Activated CD4-positive, alpha-beta T cell treated with anti-CD3 and anti-CD28 coated beads for 36 hours (primary cell): ENCODE measurements around the gene RTP5. TPM values are rescaled to one million over a fixed set of nuclear protein-coding genes. Genes with fewer than 3 reads are reported as not detected.
A peak's percentile ranks its signal among the peaks of the same experiment; 100 is the strongest.

ENCODE experiments used
- ATAC-seq: fragments of 200-7000 bp; cut with Tn5 transposase; one replicate; pipeline ENCODE4 v1.10.0; 2021; ENCODE audit warnings: mild to moderate bottlenecking, moderate library complexity
- CTCF ChIA-PET: fragments of 350-600 bp; sonication (Branson Sonifier 250); formaldehyde crosslinking; loops from one replicate; lab custom pipeline; 2021; ENCODE audit warnings: antibody characterized with exemption; lab: Charles Lee
- POLR2A ChIA-PET: fragments of 350-600 bp; sonication (Branson Sonifier 250); formaldehyde crosslinking; loops from one replicate; lab custom pipeline; 2021; ENCODE audit warnings: antibody characterized with exemption, inconsistent platforms; lab: Charles Lee
- DNase-seq: peaks from one replicate; pipeline ENCODE4 v3.0.0-alpha.2; 2020
- H3K27ac Mint-ChIP-seq: one replicate; pipeline ENCODE4 v1.8.0; 2021; ENCODE audit warnings: mixed read lengths
- H3K27me3 Mint-ChIP-seq: one replicate; pipeline ENCODE4 v1.8.0; 2021; ENCODE audit warnings: mixed read lengths
- H3K36me3 Mint-ChIP-seq: one replicate; pipeline ENCODE4 v1.8.0; 2021; ENCODE audit warnings: low read depth, mixed read lengths
- H3K4me1 Mint-ChIP-seq: one replicate; pipeline ENCODE4 v1.8.0; 2021; ENCODE audit warnings: mixed read lengths
- H3K4me3 Mint-ChIP-seq: one replicate; pipeline ENCODE4 v1.8.0; 2021; ENCODE audit warnings: mild to moderate bottlenecking, moderate library complexity, mixed read lengths
- H3K9me3 Mint-ChIP-seq: one replicate; pipeline ENCODE4 v1.8.0; 2021; ENCODE audit warnings: low read depth, mixed read lengths
- intact Hi-C, 2 experiments: fragments of 100-400 bp; cut with DNase I in 1 of 2; cut with micrococcal nuclease in 1 of 2; formaldehyde crosslinking; loops; one replicate each; pipeline versions ENCODE4 v1.14.2 to v1.15.1; 2022 to 2024; cut with DNase I, micrococcal nuclease
- total RNA-seq, 2 experiments: library from RNA; stranded (reverse); gene quantifications; one replicate each; pipeline ENCODE4 v1.2.3, GENCODE V29; 2021

The RTP5 gene
- total RNA-seq, 2 experiments from 2014 or later, result 0.07 TPM; not detected in 1

DNA sequence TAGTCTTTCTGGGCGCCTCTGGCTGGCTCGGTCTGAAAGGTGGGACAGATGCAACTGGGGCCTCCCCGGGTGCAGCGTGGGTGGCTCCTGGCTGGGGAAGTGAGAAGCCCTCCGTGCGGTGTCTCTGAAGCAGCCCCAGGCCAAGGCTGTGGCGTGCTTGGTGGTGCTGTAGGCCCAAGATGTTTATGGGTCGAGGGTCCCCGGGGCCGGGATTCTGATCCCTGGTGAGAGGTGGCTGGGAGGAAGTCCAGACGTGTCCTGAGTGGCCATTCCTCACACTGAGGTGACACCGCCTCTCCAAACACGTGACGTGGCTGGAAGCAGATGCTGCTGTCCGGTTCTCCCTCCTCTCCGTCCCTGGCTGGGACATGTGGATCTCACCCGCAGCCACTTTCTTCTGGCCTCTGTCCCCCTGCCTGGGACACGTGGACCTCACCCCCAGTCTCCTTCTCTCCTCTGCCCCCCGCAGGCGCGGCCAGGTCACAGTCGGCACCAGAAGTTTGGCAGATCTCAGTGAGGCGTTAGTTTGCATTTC, 12.6 kb downstream of the RTP5 start:
- Mint-ChIP-seq H3K36me3 (peaks cover 21% of the 10 kb centered on the region), H3K4me1 (peaks cover 37% of the 10 kb centered on the region), H3K27ac (peak overlapping the region; percentile 80), H3K27me3 (no peaks in the 10 kb centered on the region), H3K4me3 (peak overlapping the region; percentile 82), H3K9me3 (no peaks in the 10 kb centered on the region)
- intact Hi-C loops, result loop anchor here (5.0 to 10.0 kb wide), 3 partner anchors 525 to 1317 kb away; partner anchors contain the start of genes DUSP28 (in 1 of the 2), FARP2 (in 1 of the 2) and RNPEPL1 (in 1 of the 2)
- DNase-seq, result peak; percentile 86
- POLR2A ChIA-PET, result no interaction called here
- CTCF ChIA-PET, result no interaction called here
- ATAC-seq, result peak; percentile 43

DNA sequence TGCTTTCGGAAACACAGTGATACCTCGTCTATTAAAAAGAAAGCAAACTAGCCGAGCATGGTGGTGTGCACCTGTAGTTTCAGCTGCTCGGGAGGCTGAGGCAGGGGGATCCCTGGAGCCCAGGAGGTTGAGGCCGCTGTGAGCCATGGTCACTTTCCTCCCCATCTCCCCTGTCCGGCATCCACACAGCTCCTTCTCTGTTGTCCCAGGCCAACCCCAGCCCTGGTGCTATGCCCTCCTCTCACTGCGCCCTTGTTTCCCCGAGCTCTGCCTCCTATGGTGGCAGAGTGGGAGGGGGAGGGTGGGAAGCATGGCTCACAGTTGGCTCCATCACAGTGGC, 15.4 kb downstream of the RTP5 start:
- ChIA-PET POLR2A (interaction anchor here (0.6 kb wide), 1 partner anchor 177 kb away, joined by 3 read pairs; no protein-coding TSS in a partner anchor), CTCF (no interaction called here)
- Mint-ChIP-seq H3K27ac (no peak overlapping the region), H3K27me3 (no peaks in the 10 kb centered on the region), H3K4me3 (no peak overlapping the region), H3K9me3 (no peaks in the 10 kb centered on the region), H3K4me1 (peaks cover 45% of the 10 kb centered on the region), H3K36me3 (peaks cover 36% of the 10 kb centered on the region)
- DNase-seq, result no peak
- ATAC-seq, result no peak
- intact Hi-C loops, result loop anchor here (5.0 to 10.0 kb wide), 3 partner anchors 528 to 1320 kb away; partner anchors contain the start of genes DUSP28 (in 1 of the 2), FARP2 (in 1 of the 2) and RNPEPL1 (in 1 of the 2)

DNA sequence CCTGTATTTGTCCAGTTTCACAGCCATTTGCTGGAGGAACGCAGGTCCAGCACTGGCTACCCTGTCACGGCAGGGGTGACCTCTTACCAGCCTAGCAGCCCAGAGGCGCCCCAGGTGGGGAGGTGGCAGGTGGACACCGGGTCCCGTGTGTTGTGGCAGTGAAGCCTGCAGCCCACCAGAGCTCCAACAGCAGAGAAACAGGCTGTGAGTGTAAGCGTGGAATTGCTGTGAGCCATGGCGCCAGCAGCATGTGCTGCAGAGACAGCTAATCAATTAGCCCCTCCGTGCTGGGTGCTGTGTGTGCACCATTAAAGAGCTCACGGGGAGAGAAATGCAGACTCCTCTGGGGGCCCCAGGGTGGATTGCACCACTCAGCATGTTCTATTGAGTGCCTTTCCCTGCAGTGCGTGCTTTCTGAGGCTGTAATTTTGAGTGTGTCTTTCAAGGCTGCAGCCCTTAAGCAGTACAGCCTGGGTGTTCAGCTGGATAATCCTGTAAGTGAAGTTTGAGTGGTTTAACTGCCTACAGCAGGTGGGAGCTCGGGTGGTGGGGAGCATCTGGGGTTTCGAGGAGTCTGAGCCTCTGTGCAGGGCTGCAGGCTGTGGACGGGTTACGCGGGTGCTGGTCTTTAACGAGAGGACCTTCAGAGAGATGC, 15.9 kb downstream of the RTP5 start:
- DNase-seq (no peak), ATAC-seq (no peak)
- H3K9me3 Mint-ChIP-seq, result no peaks in the 10 kb centered on the region
- no peak overlapping the region for H3K4me3 Mint-ChIP-seq
- ChIA-PET POLR2A (no interaction called here), CTCF (interaction anchor here (0.5 to 1.0 kb wide), 5 partner anchors 148 to 520 kb away, joined by 3 to 4 read pairs (median 3); partner anchors contain the start of gene D2HGDH)
- no peaks in the 10 kb centered on the region for H3K27me3 Mint-ChIP-seq
- H3K27ac Mint-ChIP-seq, result no peak overlapping the region
- peaks cover 41% of the 10 kb centered on the region for H3K4me1 Mint-ChIP-seq
- peaks cover 36% of the 10 kb centered on the region for H3K36me3 Mint-ChIP-seq
- intact Hi-C loops, result loop anchor here (10.0 kb wide), 2 partner anchors 671 to 1321 kb away; partner anchors contain the start of genes DUSP28 (in 1 of the 2) and RNPEPL1 (in 1 of the 2)

DNA sequence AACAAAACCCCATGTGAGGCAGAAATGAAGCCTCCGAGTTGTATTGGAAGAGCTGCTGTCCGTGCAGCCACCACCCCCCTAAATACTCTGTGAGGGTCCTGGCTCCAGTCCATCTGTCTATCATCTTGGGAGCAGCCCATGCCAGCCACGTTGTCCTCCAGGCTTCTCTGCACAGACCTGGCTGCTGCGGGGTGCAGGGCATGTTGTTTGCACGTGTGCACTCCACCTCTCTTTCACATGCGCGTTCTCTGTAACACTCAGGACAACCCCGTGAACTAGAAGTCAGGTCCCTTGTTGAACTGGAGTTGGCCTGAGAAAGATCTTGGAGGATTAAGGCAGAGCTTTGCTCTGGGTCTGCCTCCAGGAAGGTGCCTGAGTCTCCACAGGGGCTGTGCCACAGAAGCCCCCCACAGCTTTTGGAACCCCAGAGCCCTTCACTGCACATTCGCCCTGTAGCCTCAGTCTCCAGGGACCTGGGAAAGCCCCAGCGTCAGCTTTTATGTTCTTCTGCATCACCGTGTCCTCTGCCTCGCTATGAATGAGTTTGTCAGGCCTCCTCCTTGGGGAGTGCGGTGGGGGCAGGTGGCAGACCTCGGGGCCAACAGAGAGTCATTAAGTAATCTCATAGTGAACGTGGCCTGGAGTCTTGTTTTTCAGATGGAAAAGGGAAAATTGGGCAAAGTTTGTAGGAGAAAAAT, 16.6 kb downstream of the RTP5 start:
- no peak overlapping the region for H3K27ac Mint-ChIP-seq
- CTCF ChIA-PET, result interaction anchor here (0.5 to 1.0 kb wide), 4 partner anchors 147 to 521 kb away, joined by 3 to 4 read pairs (median 3); partner anchors contain the start of gene D2HGDH
- peaks cover 36% of the 10 kb centered on the region for H3K36me3 Mint-ChIP-seq
- intact Hi-C loops, result loop anchor here (10.0 kb wide), 2 partner anchors 671 to 1321 kb away; partner anchors contain the start of genes DUSP28 (in 1 of the 2) and RNPEPL1 (in 1 of the 2)
- H3K4me3 Mint-ChIP-seq, result no peak overlapping the region
- H3K4me1 Mint-ChIP-seq, result peaks cover 37% of the 10 kb centered on the region
- no peak for ATAC-seq
- DNase-seq, result no peak
- no peaks in the 10 kb centered on the region for H3K27me3 Mint-ChIP-seq
- H3K9me3 Mint-ChIP-seq, result no peaks in the 10 kb centered on the region
- POLR2A ChIA-PET, result no interaction called here

DNA sequence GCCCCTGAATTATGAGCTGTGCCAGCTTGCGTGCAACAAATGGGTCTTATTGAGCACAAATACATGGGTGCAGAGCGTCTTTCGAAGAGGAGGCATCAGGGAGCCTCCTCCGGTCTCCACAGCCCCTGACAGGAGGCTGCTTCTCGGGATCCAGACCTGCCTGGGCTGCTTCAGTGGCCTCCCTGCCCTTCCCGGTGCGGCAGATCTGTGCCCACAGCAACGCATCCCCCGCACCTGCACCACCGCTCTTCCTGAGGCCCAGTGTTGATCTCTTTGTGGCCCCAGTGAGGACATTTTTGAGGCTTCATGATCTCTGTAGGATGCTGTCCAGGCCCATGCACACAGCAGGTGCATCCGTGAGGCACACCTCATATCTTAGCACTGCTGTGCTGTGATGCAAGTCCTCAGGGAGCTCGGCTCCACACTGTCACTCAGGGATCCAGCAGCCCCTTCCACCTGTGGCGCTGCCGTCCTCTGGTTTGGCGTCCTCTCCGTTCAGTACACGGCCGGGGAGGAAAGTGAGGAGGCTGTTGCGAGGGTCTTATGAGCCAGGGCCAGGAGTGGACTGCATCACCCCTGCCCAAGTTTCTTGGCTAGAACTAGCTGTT, 17.4 kb downstream of the RTP5 start:
- H3K27ac Mint-ChIP-seq, result no peak overlapping the region
- ATAC-seq (no peak), DNase-seq (no peak)
- POLR2A ChIA-PET, result no interaction called here
- H3K9me3 Mint-ChIP-seq, result no peaks in the 10 kb centered on the region
- no peak overlapping the region for H3K4me3 Mint-ChIP-seq
- H3K27me3 Mint-ChIP-seq, result no peaks in the 10 kb centered on the region
- CTCF ChIA-PET, result no interaction called here
- H3K36me3 Mint-ChIP-seq, result peaks cover 36% of the 10 kb centered on the region
- intact Hi-C loops, result loop anchor here (10.0 kb wide), 2 partner anchors 672 to 1322 kb away; partner anchors contain the start of genes DUSP28 (in 1 of the 2) and RNPEPL1 (in 1 of the 2)
- H3K4me1 Mint-ChIP-seq, result peaks cover 37% of the 10 kb centered on the region

DNA sequence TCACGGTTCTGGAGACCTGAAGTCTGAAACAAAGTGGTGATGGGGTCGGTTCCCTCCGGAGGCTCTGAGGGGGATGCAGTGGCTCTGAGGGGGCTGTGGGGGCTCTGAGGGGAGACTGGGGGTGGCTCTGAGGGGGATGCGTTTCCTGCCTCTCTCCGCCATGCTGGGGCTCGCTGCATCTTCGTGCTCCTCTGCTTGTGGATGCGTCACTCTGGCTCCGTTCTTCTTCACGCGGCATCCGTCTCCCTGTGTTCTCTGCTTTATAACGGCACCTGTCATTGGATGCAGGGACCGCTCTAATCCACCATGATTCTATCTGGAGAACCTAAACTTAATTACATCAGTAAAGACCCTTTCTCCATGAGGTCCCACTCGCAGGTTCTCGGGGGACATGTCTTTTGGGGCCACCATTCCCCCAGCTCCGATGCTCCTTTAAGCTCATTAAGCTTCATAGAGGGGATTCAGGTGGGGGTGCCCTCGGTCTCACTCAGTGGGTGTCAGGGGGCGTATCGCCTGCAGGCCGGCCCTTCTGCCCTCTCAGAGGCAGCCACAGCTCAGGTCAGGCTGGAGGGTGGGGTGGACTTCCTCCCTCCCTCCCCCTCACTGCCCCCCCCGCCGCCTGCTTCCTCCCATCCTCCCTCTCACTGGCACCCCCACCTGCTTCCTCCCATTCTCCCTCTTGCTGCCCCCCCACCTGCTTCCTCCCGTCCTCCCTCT, 18.4 kb downstream of the RTP5 start:
- Mint-ChIP-seq H3K9me3 (no peaks in the 10 kb centered on the region), H3K27ac (no peak overlapping the region), H3K36me3 (peaks cover 35% of the 10 kb centered on the region), H3K4me3 (no peak overlapping the region), H3K27me3 (no peaks in the 10 kb centered on the region), H3K4me1 (peaks cover 30% of the 10 kb centered on the region)
- ChIA-PET POLR2A (no interaction called here), CTCF (no interaction called here)
- intact Hi-C loops, result loop anchor here (10.0 kb wide), 2 partner anchors 673 to 1323 kb away; partner anchors contain the start of genes DUSP28 (in 1 of the 2) and RNPEPL1 (in 1 of the 2)
- DNase-seq (no peak), ATAC-seq (no peak)

DNA sequence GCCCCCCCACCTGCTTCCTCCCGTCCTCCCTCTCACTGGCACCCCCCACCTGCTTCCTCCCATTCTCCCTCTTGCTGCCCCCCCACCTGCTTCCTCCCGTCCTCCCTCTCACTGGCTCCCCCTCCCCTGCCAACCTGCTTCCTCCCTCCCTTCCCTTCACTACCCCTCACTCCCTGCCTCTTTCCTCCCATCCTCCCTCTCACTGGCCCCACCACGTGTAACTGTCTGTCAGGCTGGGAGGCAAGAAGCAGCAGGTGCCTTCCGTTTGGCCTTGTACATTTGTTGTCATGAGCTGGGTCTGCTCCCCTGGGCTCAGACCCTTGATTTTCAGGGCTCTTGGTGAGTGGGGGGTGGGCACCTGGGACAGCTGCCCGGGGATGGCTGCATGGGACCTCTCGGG, 19.1 kb downstream of the RTP5 start:
- H3K36me3 Mint-ChIP-seq, result peaks cover 33% of the 10 kb centered on the region
- CTCF ChIA-PET, result no interaction called here
- intact Hi-C loops, result loop anchor here (10.0 kb wide), 2 partner anchors 674 to 1324 kb away; partner anchors contain the start of genes DUSP28 (in 1 of the 2) and RNPEPL1 (in 1 of the 2)
- peaks cover 25% of the 10 kb centered on the region for H3K4me1 Mint-ChIP-seq
- ATAC-seq (no peak), DNase-seq (no peak)
- H3K27ac Mint-ChIP-seq, result peak overlapping the region; percentile 39
- no peaks in the 10 kb centered on the region for H3K27me3 Mint-ChIP-seq
- H3K9me3 Mint-ChIP-seq, result no peaks in the 10 kb centered on the region
- H3K4me3 Mint-ChIP-seq, result no peak overlapping the region
- POLR2A ChIA-PET, result interaction anchor here (0.5 kb wide), 1 partner anchor 10 kb away, joined by 4 read pairs; no protein-coding TSS in a partner anchor

DNA sequence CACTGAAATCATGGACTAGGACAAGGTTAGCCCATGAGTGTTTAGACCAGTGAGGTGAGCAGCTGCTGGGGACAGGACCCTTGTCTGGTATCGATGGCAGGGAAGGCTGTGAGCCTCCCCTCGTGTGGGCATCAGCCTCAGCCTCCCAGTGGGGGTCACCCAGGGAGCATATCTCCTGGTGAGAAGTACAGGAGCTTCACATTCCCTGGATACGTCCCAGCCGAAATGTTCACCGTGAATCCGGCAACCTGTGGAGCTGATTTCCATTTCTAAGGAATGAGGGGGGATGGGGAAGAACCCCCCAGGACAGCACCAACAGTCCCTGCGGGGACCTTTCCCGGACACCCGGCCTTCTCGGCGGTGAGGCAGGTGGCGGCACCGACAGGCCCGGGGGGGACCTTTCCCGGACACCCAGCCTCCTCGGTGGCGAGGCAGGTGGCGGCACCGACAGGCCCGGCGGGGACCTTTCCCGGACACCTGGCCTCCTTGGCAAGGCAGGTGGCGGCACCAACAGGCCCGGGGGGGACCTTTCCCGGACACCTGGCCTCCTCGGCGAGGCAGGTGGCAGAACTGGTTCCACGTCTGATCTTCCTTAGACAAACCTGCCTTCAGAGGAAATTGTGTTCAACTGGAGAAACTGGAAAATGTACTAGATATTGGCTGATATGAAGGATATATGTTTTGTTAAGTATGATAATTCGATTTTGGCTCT, 21.2 kb downstream of the RTP5 start:
- H3K9me3 Mint-ChIP-seq, result no peaks in the 10 kb centered on the region
- H3K4me1 Mint-ChIP-seq, result peaks cover 23% of the 10 kb centered on the region
- H3K4me3 Mint-ChIP-seq, result no peak overlapping the region
- DNase-seq, result no peak
- intact Hi-C loops, result no loop called here
- peaks cover 21% of the 10 kb centered on the region for H3K36me3 Mint-ChIP-seq
- ChIA-PET POLR2A (interaction anchor here (0.6 kb wide), 1 partner anchor 136 kb away, joined by 3 read pairs; no protein-coding TSS in a partner anchor), CTCF (no interaction called here)
- H3K27ac Mint-ChIP-seq, result no peak overlapping the region
- H3K27me3 Mint-ChIP-seq, result no peaks in the 10 kb centered on the region
- no peak for ATAC-seq

DNA sequence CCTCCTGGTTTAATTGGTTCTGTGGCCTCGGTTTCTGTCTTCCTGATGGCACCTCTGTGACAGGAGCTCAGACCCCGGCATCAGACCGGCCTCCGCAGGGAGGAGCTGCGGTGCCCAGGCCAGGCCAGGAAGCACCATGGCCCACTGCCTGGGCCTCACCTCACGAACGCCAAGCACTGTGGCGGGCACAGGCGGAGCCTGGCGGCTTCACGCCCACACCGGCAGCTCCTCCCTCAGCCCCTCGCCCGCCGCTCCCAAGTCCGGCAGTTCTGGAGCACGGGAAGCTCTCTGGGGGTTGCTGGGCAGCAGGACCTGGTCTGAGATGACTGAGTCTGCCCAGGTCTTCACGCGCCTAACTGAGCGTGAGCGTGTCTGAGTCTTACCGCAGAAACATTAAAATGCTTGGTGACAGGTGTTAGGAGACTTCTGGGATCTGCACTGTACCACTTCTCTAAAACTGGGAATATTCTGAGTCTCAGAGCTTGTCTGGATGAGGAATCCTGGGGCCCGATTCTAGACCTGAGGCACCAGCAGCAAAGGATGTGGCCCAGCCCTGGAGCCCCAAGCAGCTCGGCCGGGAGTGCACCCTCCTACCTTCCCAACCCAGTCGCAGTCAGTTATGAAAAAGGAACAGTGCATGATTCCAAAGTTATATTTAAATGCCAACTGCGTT, 21.9 kb downstream of the RTP5 start:
- ATAC-seq, result no peak
- CTCF ChIA-PET, result no interaction called here
- POLR2A ChIA-PET, result no interaction called here
- DNase-seq, result no peak
- intact Hi-C loops, result no loop called here
- Mint-ChIP-seq H3K4me1 (peaks cover 19% of the 10 kb centered on the region), H3K9me3 (peaks cover 2% of the 10 kb centered on the region), H3K36me3 (peaks cover 21% of the 10 kb centered on the region), H3K4me3 (no peak overlapping the region), H3K27me3 (no peaks in the 10 kb centered on the region), H3K27ac (no peak overlapping the region)

DNA sequence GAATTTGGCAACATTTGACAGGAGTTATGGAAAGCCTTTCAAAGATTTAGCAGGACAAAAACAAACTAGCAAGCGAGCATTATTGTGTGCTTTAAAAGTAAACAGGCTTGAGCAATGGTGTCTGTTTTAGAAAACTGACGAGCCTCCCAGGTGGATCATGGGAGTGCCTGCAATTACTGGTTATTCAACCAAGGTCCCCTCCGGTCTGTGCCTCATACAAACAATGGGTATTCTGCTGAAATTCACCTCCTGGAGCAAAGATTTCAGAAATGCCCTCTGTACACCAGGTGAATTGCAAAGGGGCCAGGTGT, 22.4 kb downstream of the RTP5 start:
- ChIA-PET CTCF (no interaction called here), POLR2A (no interaction called here)
- intact Hi-C loops, result no loop called here
- ATAC-seq (no peak), DNase-seq (no peak)
- H3K9me3 Mint-ChIP-seq, result peaks cover 2% of the 10 kb centered on the region
- no peaks in the 10 kb centered on the region for H3K27me3 Mint-ChIP-seq
- no peak overlapping the region for H3K4me3 Mint-ChIP-seq
- no peak overlapping the region for H3K27ac Mint-ChIP-seq
- peaks cover 15% of the 10 kb centered on the region for H3K4me1 Mint-ChIP-seq
- peaks cover 20% of the 10 kb centered on the region for H3K36me3 Mint-ChIP-seq
